GM12892 (cell line): ENCODE measurements around the gene NDFIP2.

ENCODE experiments used
- DNase-seq: peaks from one replicate; pipeline ENCODE4 v3.0.0; 2011; ENCODE audit not compliant: insufficient read length
- FAIRE-seq: peaks from 2 replicates; lab custom pipeline; 2011; peaks lifted over from hg19 to GRCh38; lab: Jason Lieb, UNC
- POLR2A ChIP-seq: IDR thresholded peaks from 2 replicates; pipeline ENCODE4 v1.6.1; 2011; ENCODE audit warnings: low read depth, low read length, control low read depth
- POLR2AphosphoS5 ChIP-seq: IDR thresholded peaks from 2 replicates; pipeline ENCODE4 v1.6.1; 2011; ENCODE audit warnings: low read depth, low read length, control low read depth
- TAF1 ChIP-seq: IDR thresholded peaks from 2 replicates; pipeline ENCODE4 v1.6.1; 2011; ENCODE audit warnings: low read depth, mild to moderate bottlenecking, control low read depth, low read length, borderline replicate concordance

Gene NDFIP2

DNA sequence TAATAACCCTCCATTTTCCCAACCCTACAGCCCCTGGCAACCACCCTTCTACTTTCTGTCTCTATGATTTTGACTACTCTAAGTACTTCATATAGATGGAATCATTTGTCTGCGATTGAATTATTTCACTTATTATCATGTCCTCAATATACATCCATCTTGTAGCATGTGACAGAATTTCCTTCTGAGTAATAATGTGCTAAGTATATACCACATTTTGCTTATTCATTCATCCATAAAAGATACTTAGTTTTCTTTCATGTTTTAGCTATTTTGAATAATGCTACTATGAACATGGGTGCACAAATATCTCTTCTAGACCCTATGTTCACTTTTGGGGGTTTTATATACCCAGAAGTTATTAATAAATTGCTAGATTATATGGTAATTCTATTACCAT lies 17.4 kb upstream of the NDFIP2 start:
- FAIRE-seq (no peak), DNase-seq (no peak)
- no peak for TF ChIP-seq TAF1
- TF ChIP-seq POLR2AphosphoS5, result no peak
- TF ChIP-seq POLR2A, result no peak

DNA sequence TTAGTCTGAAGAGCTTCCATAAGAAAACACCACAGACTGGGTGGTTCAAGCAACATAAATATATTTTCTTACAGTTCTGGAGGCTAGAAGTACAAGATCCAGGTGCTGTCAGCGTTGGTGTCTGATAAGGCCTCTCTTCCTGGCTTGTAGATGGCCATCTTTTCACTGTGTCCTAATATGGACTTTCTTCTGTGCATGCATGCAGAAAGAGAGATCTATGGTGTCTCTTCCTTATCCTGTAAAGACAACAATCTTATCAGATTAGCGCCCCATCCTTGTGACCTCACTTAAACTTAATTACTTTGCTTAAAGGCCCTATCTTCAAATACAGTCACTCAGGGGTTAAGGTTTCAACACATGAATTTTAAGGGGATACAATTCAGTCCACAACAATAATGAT lies 14.1 kb upstream of the NDFIP2 start:
- no peak for DNase-seq
- no peak for FAIRE-seq
- TF ChIP-seq POLR2A, result no peak
- TF ChIP-seq POLR2AphosphoS5, result no peak
- TF ChIP-seq TAF1, result no peak

GRCh38 chr13:79468402-79468801 lies 12.6 kb upstream of the NDFIP2 start:
- FAIRE-seq, result no peak
- no peak for DNase-seq
- TF ChIP-seq TAF1 (no peak), POLR2A (no peak), POLR2AphosphoS5 (no peak)

GRCh38 chr13:79468819-79469218 lies 12.1 kb upstream of the NDFIP2 start:
- no peak for TF ChIP-seq TAF1
- no peak for TF ChIP-seq POLR2A
- TF ChIP-seq POLR2AphosphoS5, result no peak
- DNase-seq, result no peak
- peak; percentile 24 for FAIRE-seq

DNA sequence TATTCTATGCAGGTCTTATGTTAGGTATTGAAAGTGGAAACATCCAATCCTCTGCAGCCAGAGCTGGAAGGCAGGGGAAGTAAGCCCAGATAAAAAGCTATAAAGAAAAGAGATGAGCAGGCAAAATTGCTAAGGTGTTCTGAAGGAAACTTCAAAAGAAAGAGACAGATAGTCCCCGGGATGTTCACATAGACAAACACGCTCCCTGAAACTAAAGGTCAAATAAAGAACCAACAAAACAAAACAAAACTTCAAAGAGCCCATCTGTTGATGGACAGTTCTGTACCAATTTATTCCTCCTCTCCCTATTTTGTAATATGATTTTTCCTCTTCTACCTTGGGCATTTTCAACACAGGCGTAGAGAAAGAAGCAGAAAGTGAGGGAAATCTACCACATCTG lies 11.3 kb upstream of the NDFIP2 start:
- FAIRE-seq (no peak), DNase-seq (no peak)
- TF ChIP-seq TAF1, result no peak
- no peak for TF ChIP-seq POLR2A
- no peak for TF ChIP-seq POLR2AphosphoS5

DNA sequence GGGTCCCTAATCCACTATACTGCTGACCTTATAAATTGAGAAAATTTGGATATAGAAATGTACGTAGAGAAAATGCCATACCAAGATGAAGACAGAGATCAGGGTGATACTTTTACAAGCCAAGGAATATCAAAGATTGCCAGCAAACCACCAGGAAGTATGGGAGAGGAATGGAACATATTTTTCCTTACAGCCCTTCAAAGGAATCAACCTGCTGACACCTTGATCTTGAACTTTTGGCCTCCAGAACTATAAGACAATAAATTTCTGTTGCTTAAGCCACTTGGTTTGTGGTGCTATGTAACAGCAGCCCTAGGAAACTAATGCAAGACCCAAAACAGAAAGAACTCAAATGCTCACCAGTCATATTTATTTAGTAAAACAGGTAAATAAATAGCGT lies 10.3 kb upstream of the NDFIP2 start:
- DNase-seq (no peak), FAIRE-seq (no peak)
- TF ChIP-seq TAF1, result no peak
- TF ChIP-seq POLR2A, result no peak
- no peak for TF ChIP-seq POLR2AphosphoS5

GRCh38 chr13:79475569-79475968 lies 5.4 kb upstream of the NDFIP2 start:
- FAIRE-seq, result no peak
- TF ChIP-seq TAF1 (no peak), POLR2AphosphoS5 (no peak), POLR2A (no peak)

DNA sequence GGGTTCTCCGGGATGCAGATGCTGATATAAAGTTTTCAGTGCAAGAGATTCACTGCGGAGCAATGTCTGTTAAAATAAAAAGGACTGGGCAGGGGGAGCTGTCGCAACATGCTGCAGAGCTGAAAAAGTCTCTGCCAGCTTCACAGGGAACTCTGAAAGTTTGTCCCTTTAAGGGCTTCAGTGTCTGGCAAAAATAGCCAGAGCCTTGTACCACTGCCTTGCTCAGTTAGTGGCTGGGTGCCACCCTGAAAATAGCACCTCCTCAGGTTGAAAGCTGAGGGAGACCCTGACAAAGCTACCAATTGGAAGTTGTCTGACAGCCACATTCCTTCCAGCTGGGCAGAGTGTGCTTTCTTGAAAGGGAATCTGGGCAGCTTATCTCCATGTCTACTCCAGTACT lies 3.0 kb upstream of the NDFIP2 start:
- no peak for DNase-seq
- FAIRE-seq, result no peak
- TF ChIP-seq POLR2AphosphoS5 (no peak), TAF1 (no peak), POLR2A (no peak)

More at GRCh38 chr13:79475569-79475968, 5.4 kb upstream of the NDFIP2 start:
- DNase-seq, result no peak

DNA sequence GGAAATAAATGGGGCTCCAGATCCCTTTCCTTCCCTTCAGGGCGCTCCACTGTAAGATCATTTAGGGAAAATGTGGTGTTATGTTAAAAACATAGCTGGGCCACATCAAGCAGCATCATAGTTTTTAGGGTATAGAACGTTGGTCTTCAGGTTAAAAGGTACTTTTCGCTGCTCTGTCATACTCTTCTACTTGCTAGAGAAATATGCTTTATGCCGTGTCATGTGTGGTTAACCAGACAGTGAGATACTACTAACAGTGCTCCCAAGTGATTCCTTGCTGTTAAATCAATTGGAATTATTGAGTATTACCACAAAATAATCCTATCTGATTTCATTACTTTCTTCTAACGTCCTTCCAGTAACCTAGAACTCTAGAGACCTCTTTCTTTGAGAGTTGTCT lies 1.1 kb upstream of the NDFIP2 start:
- TF ChIP-seq POLR2AphosphoS5 (no peak), TAF1 (no peak), POLR2A (no peak)
- DNase-seq (no peak), FAIRE-seq (no peak)

DNA sequence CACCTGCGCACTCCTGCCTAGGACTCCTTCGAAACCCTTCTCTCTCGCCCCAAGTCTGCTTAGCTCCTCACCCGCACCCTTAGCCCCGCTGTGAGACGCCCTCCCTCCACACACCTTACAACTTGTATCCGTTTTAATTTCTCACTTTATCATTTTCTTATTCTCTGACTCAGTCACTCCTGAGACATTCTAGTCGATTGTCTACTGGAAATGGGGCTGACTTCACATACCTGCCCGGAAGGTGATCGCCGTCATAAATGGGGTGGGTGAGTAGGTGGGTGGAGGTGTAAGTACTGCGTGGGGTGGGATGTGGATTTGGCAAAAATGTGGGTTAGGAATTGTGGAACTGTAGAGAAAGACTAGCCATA lies 714 bp downstream of the NDFIP2 start:
- DNase-seq, result no peak
- TF ChIP-seq POLR2AphosphoS5, result no peak
- TF ChIP-seq POLR2A, result no peak
- TF ChIP-seq TAF1, result no peak
- FAIRE-seq, result peak; percentile 67

- TF ChIP-seq POLR2A, result no peak
- no peak for TF ChIP-seq POLR2AphosphoS5
- no peak for TF ChIP-seq TAF1
- DNase-seq, result no peak
- no peak for FAIRE-seq
These were observed 1.5 kb downstream of the NDFIP2 start for GRCh38 chr13:79482281-79482970.

GRCh38 chr13:79483086-79483706 lies 2.2 kb downstream of the NDFIP2 start:
- FAIRE-seq (peak; percentile 73), DNase-seq (no peak)
- TF ChIP-seq TAF1, result no peak
- TF ChIP-seq POLR2AphosphoS5, result no peak
- no peak for TF ChIP-seq POLR2A
